ENCODE results near the gene AGAP5. TPM values are rescaled to one million over a fixed set of nuclear protein-coding genes. Genes with fewer than 3 reads are reported as not detected.

AGAP5 gene
- polyA plus RNA-seq, 1 of the 3 experiments (the other 2 are of a cell fraction): 3.8 TPM

GRCh38 chr10:73650537-73651331, 47.2 kb downstream of the AGAP5 start:
- H3K4me1 ChIP-seq (ENCODE audit: control insufficient read depth in 1 of 2, insufficient read depth in 2 of 2, low read depth in 1 of 2, low read length in 1 of 2): peaks cover 4 to 16% of the 10 kb centered on the region in 2 experiments; a peak in 1 of 4 replicates
- no peaks in the 10 kb centered on the region for H3K9me3 ChIP-seq
- H2AFZ ChIP-seq (ENCODE audit: low read depth): no peak overlapping the region
- H3K27me3 ChIP-seq (ENCODE audit: insufficient read depth): no peaks in the 10 kb centered on the region
- no peak overlapping the region for H3K9ac ChIP-seq
- DNase-seq: no peak
- H3K27ac ChIP-seq (ENCODE audit: low read depth in 2 of 2, low read length in 1 of 2): no peak overlapping the region
- H3K4me2 ChIP-seq: no peak overlapping the region
- TF ChIP-seq GABPA (IDR thresholded peaks at IDR 0.05; ENCODE audit: low read depth): no peak
- no peak for TF ChIP-seq EP300 (IDR thresholded peaks at IDR 0.05; ENCODE audit: borderline replicate concordance in 1 of 2, low read depth in 1 of 2, low read length in 1 of 2)
- no peak for TF ChIP-seq RCOR1 (IDR thresholded peaks at IDR 0.05; ENCODE audit: low read length)
- no peak for TF ChIP-seq POLR2AphosphoS5 (IDR thresholded peaks at IDR 0.05; ENCODE audit: low read depth, low read length)
- no peak for TF ChIP-seq NFIC (IDR thresholded peaks at IDR 0.05; ENCODE audit: borderline replicate concordance)
- TF ChIP-seq FOSL2 (IDR thresholded peaks at IDR 0.05; ENCODE audit: borderline replicate concordance, low read depth): no peak
- no peak for TF ChIP-seq JUND (IDR thresholded peaks at IDR 0.05)
- no peak for TF ChIP-seq REST (IDR thresholded peaks at IDR 0.05; ENCODE audit: low read depth, low read length)
- no peak for TF ChIP-seq RFX5 (IDR thresholded peaks at IDR 0.05; ENCODE audit: low read length)
- TF ChIP-seq MEF2A (IDR thresholded peaks at IDR 0.05; ENCODE audit: borderline replicate concordance, low read depth): no peak
- no peak for TF ChIP-seq TCF12 (IDR thresholded peaks at IDR 0.05)
- POLR2A ChIA-PET: interaction anchor here (0.6 kb wide), 1 partner anchor 311 kb away, joined by 4 read pairs; no protein-coding TSS in a partner anchor
- no peaks in the 10 kb centered on the region for H3K36me3 ChIP-seq (replicated peaks in 1 of 2; ENCODE audit: control insufficient read depth in 1 of 2, insufficient read depth in 2 of 2, low read length in 1 of 2)
- H3K79me2 ChIP-seq (ENCODE audit: insufficient read depth): no peaks in the 10 kb centered on the region
- no peak overlapping the region for H3K4me3 ChIP-seq (ENCODE audit: low read depth in 2 of 2, low read length in 1 of 2)
- WGBS (ENCODE audit: low lambda C conversion rate): 80% methylated on average over 4 of the region's 5 CpGs
- H3F3A ChIP-seq (replicated peaks; ENCODE audit: insufficient read depth): no peaks in the 10 kb centered on the region
- CTCF ChIA-PET: interaction anchor here (17.2 kb wide), 1 partner anchor 121 kb away, joined by 216 read pairs; no protein-coding TSS in a partner anchor
- no peaks in the 10 kb centered on the region for H3K9me2 ChIP-seq
- no peaks in the 10 kb centered on the region for H4K20me1 ChIP-seq (ENCODE audit: insufficient read depth)

DNA sequence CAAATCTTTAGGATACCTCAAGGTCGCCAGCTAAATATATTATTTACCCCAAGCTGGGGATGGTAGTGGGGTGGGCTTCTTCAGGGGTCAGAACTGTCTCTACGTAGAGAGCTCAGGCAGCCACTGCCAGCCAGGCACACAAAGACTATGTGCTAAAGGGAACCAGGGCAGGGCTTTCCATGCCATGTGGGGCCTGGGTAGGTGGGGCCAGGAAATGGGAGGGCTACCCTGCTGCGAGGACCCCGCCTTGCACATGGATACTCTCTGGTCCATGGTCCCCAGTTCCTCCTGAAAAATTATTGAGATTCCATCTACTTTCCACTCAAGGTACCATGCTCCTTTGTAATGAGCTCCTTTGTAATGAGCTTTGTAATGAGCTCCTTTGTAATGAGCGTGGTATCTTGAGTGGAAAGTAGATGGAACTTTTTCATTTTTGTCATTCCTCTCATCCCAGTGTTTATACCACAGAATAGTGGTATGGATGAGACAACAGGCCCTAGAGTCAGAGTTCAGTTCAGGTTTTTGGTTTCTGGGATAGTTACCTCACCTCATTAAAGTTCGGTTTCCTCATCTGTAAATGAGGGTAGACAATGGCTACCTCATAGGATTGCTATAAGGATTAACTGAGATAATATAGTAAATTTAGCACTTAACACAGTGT, 47.9 kb downstream of the AGAP5 start:
- no peak overlapping the region for H3K27ac ChIP-seq (ENCODE audit: low read depth in 2 of 2, low read length in 1 of 2)
- POLR2A ChIA-PET: interaction anchor here (0.6 kb wide), 1 partner anchor 310 kb away, joined by 4 read pairs; no protein-coding TSS in a partner anchor
- CTCF ChIA-PET: interaction anchor here (17.2 kb wide), 1 partner anchor 121 kb away, joined by 216 read pairs; no protein-coding TSS in a partner anchor
- no peak overlapping the region for H3K9ac ChIP-seq
- H3K27me3 ChIP-seq (ENCODE audit: insufficient read depth): no peaks in the 10 kb centered on the region
- DNase-seq: no peak
- no peaks in the 10 kb centered on the region for H3F3A ChIP-seq (replicated peaks; ENCODE audit: insufficient read depth)
- no peaks in the 10 kb centered on the region for H3K9me3 ChIP-seq
- no peak overlapping the region for H2AFZ ChIP-seq (ENCODE audit: low read depth)
- H3K4me2 ChIP-seq: no peak overlapping the region
- 95% methylated on average over 6 of the region's 6 CpGs for WGBS (ENCODE audit: low lambda C conversion rate)
- H3K36me3 ChIP-seq (replicated peaks in 1 of 2; ENCODE audit: control insufficient read depth in 1 of 2, insufficient read depth in 2 of 2, low read length in 1 of 2): no peaks in the 10 kb centered on the region
- peaks cover 4 to 16% of the 10 kb centered on the region in 2 experiments; a peak in 1 of 4 replicates for H3K4me1 ChIP-seq (ENCODE audit: control insufficient read depth in 1 of 2, insufficient read depth in 2 of 2, low read depth in 1 of 2, low read length in 1 of 2)
- H3K79me2 ChIP-seq (ENCODE audit: insufficient read depth): no peaks in the 10 kb centered on the region
- H3K4me3 ChIP-seq (ENCODE audit: low read depth in 2 of 2, low read length in 1 of 2): no peak overlapping the region
- H3K9me2 ChIP-seq: no peaks in the 10 kb centered on the region
- no peaks in the 10 kb centered on the region for H4K20me1 ChIP-seq (ENCODE audit: insufficient read depth)
- TF ChIP-seq SMC3 (IDR thresholded peaks at IDR 0.05; ENCODE audit: low read depth, low read length) (no peak), FOXJ3 (CRISPR knock-in tag; IDR thresholded peaks at IDR 0.05) (no peak), ELF1 (IDR thresholded peaks at IDR 0.05) (no peak), ZBTB33 (IDR thresholded peaks at IDR 0.05; ENCODE audit: borderline replicate concordance, low read depth) (no peak), MEF2A (IDR thresholded peaks at IDR 0.05; ENCODE audit: borderline replicate concordance, low read depth) (no peak), MXI1 (IDR thresholded peaks at IDR 0.05; ENCODE audit: low read depth, low read length) (no peak), SIN3A (IDR thresholded peaks at IDR 0.05; ENCODE audit: borderline replicate concordance, low read depth, low read length) (no peak), PBX3 (IDR thresholded peaks at IDR 0.05) (no peak), FOXM1 (IDR thresholded peaks at IDR 0.05; ENCODE audit: low read depth) (no peak)
- TF ChIP-seq, protein P1, sequence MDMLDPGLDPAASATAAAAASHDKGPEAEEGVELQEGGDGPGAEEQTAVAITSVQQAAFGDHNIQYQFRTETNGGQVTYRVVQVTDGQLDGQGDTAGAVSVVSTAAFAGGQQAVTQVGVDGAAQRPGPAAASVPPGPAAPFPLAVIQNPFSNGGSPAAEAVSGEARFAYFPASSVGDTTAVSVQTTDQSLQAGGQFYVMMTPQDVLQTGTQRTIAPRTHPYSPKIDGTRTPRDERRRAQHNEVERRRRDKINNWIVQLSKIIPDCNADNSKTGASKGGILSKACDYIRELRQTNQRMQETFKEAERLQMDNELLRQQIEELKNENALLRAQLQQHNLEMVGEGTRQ (IDR thresholded peaks at IDR 0.05; ENCODE audit: borderline replicate concordance, low read depth, low read length): no peak
